Panc1 (cell line): ENCODE results near the gene AFF2. TPM values are rescaled to one million over a fixed set of nuclear protein-coding genes. Genes with fewer than 3 reads are reported as not detected.

Source experiments
- ATAC-seq: fragments of 200-7000 bp; cut with Tn5 transposase; 2 replicates; pipeline ENCODE4 v1.9.1; 2020; ENCODE audit warnings: mild to moderate bottlenecking, moderate library complexity
- BruUV-seq: library from RNA; stranded (reverse); fragments of 400-500 nt; replicated peaks from 2 replicates; lab custom pipeline; 2021; lab: Mats Ljungman, UMichigan
- CTCF ChIA-PET: fragments of 300-600 bp; sonication (Branson Sonifier 250); formaldehyde crosslinking; loops from one replicate; lab custom pipeline; 2022; ENCODE audit warnings: antibody characterized with exemption; lab: Charles Lee
- POLR2A ChIA-PET: fragments of 300-600 bp; sonication (Branson Sonifier 250); formaldehyde crosslinking; loops from one replicate; lab custom pipeline; 2022; ENCODE audit warnings: antibody characterized with exemption; lab: Charles Lee
- DNase-seq: peaks from one replicate; pipeline ENCODE4 v3.0.0-alpha.2; 2010; ENCODE audit warnings: low read depth, low spot score
- H3K27ac ChIP-seq: 2 replicates; pipeline ENCODE4 v1.5.1; 2011; ENCODE audit warnings: mild to moderate bottlenecking, low read length, inconsistent platforms
- H3K27me3 ChIP-seq: fragments of 200-500 bp; sonication (Bioruptor generic); 2 replicates; pipeline ENCODE4 v1.6.0; 2014; ENCODE audit warnings: low read length, inconsistent platforms; ENCODE audit not compliant: control insufficient read depth, insufficient read depth
- H3K36me3 ChIP-seq: fragments of 200-500 bp; sonication (Bioruptor generic); 2 replicates; pipeline ENCODE4 v1.5.1; 2014; ENCODE audit warnings: inconsistent platforms, mild to moderate bottlenecking, low read length, moderate library complexity; ENCODE audit not compliant: control insufficient read depth, insufficient read depth
- H3K4me1 ChIP-seq: 2 replicates; pipeline ENCODE4 v1.5.1; 2011; ENCODE audit warnings: inconsistent platforms, mild to moderate bottlenecking, low read length, moderate library complexity; ENCODE audit not compliant: control insufficient read depth, insufficient read depth
- H3K4me3 ChIP-seq, 2 experiments: 2 replicates each; pipeline ENCODE4 v1.5.1; 2011 to 2012; ENCODE audit warnings: low read depth in 2 of 2, low read length in 2 of 2, mild to moderate bottlenecking in 2 of 2, inconsistent platforms in 1 of 2, moderate library complexity in 1 of 2
- H3K9me3 ChIP-seq: fragments of 200-500 bp; sonication (Bioruptor generic); 2 replicates; pipeline ENCODE4 v1.5.1; 2014; ENCODE audit warnings: low read depth, mild to moderate bottlenecking, inconsistent platforms, low read length, moderate library complexity; ENCODE audit not compliant: control insufficient read depth, insufficient read depth
- CTCF ChIP-seq: fragments of 450-650 bp; IDR thresholded peaks from 2 replicates; pipeline ENCODE4 v1.5.1; 2017; ENCODE audit warnings: mild to moderate bottlenecking
- POLR2AphosphoS5 ChIP-seq: IDR thresholded peaks from 2 replicates; pipeline ENCODE4 v1.6.1; 2012; ENCODE audit warnings: mild to moderate bottlenecking, low read depth, low read length, moderate library complexity
- REST ChIP-seq, 2 experiments: IDR thresholded peaks; 2 replicates each; pipeline ENCODE4 v1.6.1; 2011 to 2012; ENCODE audit warnings: low read depth in 2 of 2, control low read depth in 1 of 2, low read length in 1 of 2, mild to moderate bottlenecking in 1 of 2, moderate library complexity in 1 of 2; ENCODE audit not compliant: insufficient read depth in 1 of 2
- SIN3A ChIP-seq: IDR thresholded peaks from 2 replicates; pipeline ENCODE4 v1.6.1; 2012; ENCODE audit warnings: low read depth, mild to moderate bottlenecking, low read length, moderate library complexity, borderline replicate concordance; ENCODE audit not compliant: insufficient read depth
- TCF7L2 ChIP-seq: IDR thresholded peaks from 2 replicates; pipeline ENCODE4 v1.6.1; 2011; ENCODE audit warnings: mild to moderate bottlenecking, low read depth, low read length, inconsistent platforms
- in situ Hi-C: cut with HindIII; loops from 2 replicates; pipeline ENCODE4 v1.10.0; 2016; ENCODE audit warnings: low sequenced_read_pairs, low pct_unique_long_range_greater_than_20kb
- intact Hi-C: fragments of 100-400 bp; cut with micrococcal nuclease; formaldehyde crosslinking; loops from one replicate; pipeline ENCODE4 v1.10.0; 2022; ENCODE audit not compliant: unreplicated experiment
- total RNA-seq: library from RNA; stranded (reverse); gene quantifications from one replicate; pipeline ENCODE4 v1.2.1, GENCODE V29; 2021; ENCODE audit not compliant: unreplicated experiment

The AFF2 gene
- total RNA-seq, 1 experiment from 2014 or later = 0.05 TPM

- Histone ChIP-seq H3K27me3 (no peaks in the 10 kb centered on the region), H3K4me1 (no peaks in the 10 kb centered on the region), H3K9me3 (no peaks in the 10 kb centered on the region), H3K36me3 (no peaks in the 10 kb centered on the region), H3K4me3 (no peak overlapping the region), H3K27ac (no peak overlapping the region)
- ChIA-PET POLR2A (no interaction called here), CTCF (no interaction called here)
- intact Hi-C loops (no loop called here), in situ Hi-C loops (no loop called here)
- DNase-seq = no peak
- no peak for ATAC-seq
- BruUV-seq = no TSS peak
- no peak for TF ChIP-seq TCF7L2
- no peak for TF ChIP-seq POLR2AphosphoS5
- no peak for TF ChIP-seq SIN3A
These were observed 30.1 kb upstream of the AFF2 start for GRCh38 chrX:148470324-148470723.

GRCh38 chrX:148474030-148474429 is 26.4 kb upstream of the AFF2 start:
- ChIA-PET POLR2A (no interaction called here), CTCF (no interaction called here)
- H3K9me3 ChIP-seq = no peaks in the 10 kb centered on the region
- no peak overlapping the region for H3K27ac ChIP-seq
- BruUV-seq = no TSS peak
- TF ChIP-seq CTCF (no peak), REST (IDR thresholded peaks at IDR 0.05; ENCODE audit: insufficient read depth in 1 of 2, low read depth in 2 of 2, low read length in 1 of 2) (no peak)
- no peaks in the 10 kb centered on the region for H3K27me3 ChIP-seq
- no peak for ATAC-seq
- intact Hi-C loops = no loop called here
- no peak for DNase-seq
- H3K36me3 ChIP-seq = no peaks in the 10 kb centered on the region
- no peak overlapping the region for H3K4me3 ChIP-seq
- in situ Hi-C loops = no loop called here
- no peaks in the 10 kb centered on the region for H3K4me1 ChIP-seq

- H3K4me1 ChIP-seq = no peaks in the 10 kb centered on the region
- in situ Hi-C loops (no loop called here), intact Hi-C loops (no loop called here)
- TF ChIP-seq SIN3A (no peak), POLR2AphosphoS5 (no peak), REST (IDR thresholded peaks at IDR 0.05; ENCODE audit: insufficient read depth in 1 of 2, low read depth in 2 of 2, low read length in 1 of 2) (no peak), TCF7L2 (no peak), CTCF (no peak)
- H3K36me3 ChIP-seq = no peaks in the 10 kb centered on the region
- no peaks in the 10 kb centered on the region for H3K9me3 ChIP-seq
- BruUV-seq = no TSS peak
- H3K27ac ChIP-seq = no peak overlapping the region
- no peaks in the 10 kb centered on the region for H3K27me3 ChIP-seq
- ChIA-PET CTCF (no interaction called here), POLR2A (no interaction called here)
- ATAC-seq (no peak), DNase-seq (no peak)
- no peak overlapping the region for H3K4me3 ChIP-seq
These were observed 8.4 kb upstream of the AFF2 start for GRCh38 chrX:148492057-148492456.
